Esophagus squamous epithelium (tissue), 4 donors: ENCODE data around the gene KRT1.

Experiments
- CTCF ChIP-seq, 6 experiments: fragments of 450-650 bp in 4 of 6; fragments of 200-600 bp in 2 of 6; sonication (generic) in 2 of 6; IDR thresholded peaks; one replicate each; pipeline ENCODE4 v1.5.1; 2016 to 2019; ENCODE audit warnings: antibody characterized with exemption in 6 of 6, mild to moderate bottlenecking in 4 of 6, moderate library complexity in 4 of 6
- POLR2A ChIP-seq, 4 donors: fragments of 450-650 bp; IDR thresholded peaks; one replicate each; pipeline ENCODE4 v1.6.1; 2017; ENCODE audit warnings: antibody characterized with exemption in 4 of 4, mild to moderate bottlenecking in 4 of 4, moderate library complexity in 3 of 4

DNA sequence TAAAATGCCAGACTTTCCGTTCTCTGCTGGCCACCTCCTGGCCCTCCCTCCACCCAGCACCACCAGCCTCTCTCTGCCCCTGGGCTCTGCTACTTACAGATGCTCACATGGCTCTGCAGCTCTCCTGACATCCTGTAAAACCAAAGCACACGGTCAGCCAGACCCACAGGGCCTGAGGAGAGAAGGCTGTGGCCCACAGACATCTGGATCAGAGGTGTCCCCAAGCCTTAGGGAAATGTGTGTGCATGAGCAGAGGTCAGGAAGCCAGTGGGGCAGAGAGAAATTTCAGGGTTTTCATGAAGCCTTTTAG lies 11.6 kb upstream of the KRT1 start:
- TF ChIP-seq CTCF (IDR thresholded peaks at IDR 0.05), result no peak
- TF ChIP-seq POLR2A (IDR thresholded peaks at IDR 0.05), result no peak
